Cardiac muscle cell (in vitro differentiated cells and primary cell): ENCODE data around the gene MLLT1. TPM values are rescaled to one million over a fixed set of nuclear protein-coding genes. Genes with fewer than 3 reads are reported as not detected.

Experiments used
- DNase-seq, 2 donors: peaks; one replicate each; pipeline versions ENCODE4 v3.0.0 to v3.0.0-alpha.2; 2010 to 2017; ENCODE audit warnings: low read depth in 1 of 2, low spot score in 1 of 2
- H3K27ac ChIP-seq: fragments of 200-600 bp; sonication (generic); 2 replicates; pipeline ENCODE4 v1.5.1; 2016
- H3K27me3 ChIP-seq: fragments of 200-600 bp; sonication (generic); 2 replicates; pipeline ENCODE4 v1.6.0; 2016; ENCODE audit warnings: control low read depth
- H3K36me3 ChIP-seq: fragments of 200-600 bp; sonication (generic); 2 replicates; pipeline ENCODE4 v1.5.1; 2016; ENCODE audit warnings: control low read depth
- H3K4me1 ChIP-seq: fragments of 200-600 bp; sonication (generic); 2 replicates; pipeline ENCODE4 v1.8.1; 2017; ENCODE audit warnings: low read depth, mild to moderate bottlenecking, mixed run types
- H3K4me3 ChIP-seq: fragments of 200-600 bp; sonication (generic); 2 replicates; pipeline ENCODE4 v1.5.1; 2016; ENCODE audit warnings: mild to moderate bottlenecking
- H3K9me3 ChIP-seq: fragments of 200-600 bp; sonication (generic); 2 replicates; pipeline ENCODE4 v1.5.1; 2017; ENCODE audit warnings: low read depth, mild to moderate bottlenecking, control low read depth
- polyA plus RNA-seq: library from polyadenylated mRNA; unstranded; fragments of >200 nt; fragmentation: Nextera tagmentation; extraction: Ambion mirVana; gene quantifications from 2 replicates; pipeline ENCODE4 v1.2.1, GENCODE V29; 2016
- total RNA-seq: library from RNA; depleted of rRNA; stranded (reverse); fragments of >200 nt; gene quantifications from 2 replicates; pipeline ENCODE4 v1.2.3, GENCODE V29; 2016
- TF ChIP-seq, protein P1 (sequence below): IDR thresholded peaks from 2 replicates; pipeline ENCODE4 v1.5.1; 2012; ENCODE audit warnings: low read depth, mild to moderate bottlenecking, low read length

Gene MLLT1
- total and polyA plus RNA-seq, 2 experiments from 2014 or later: 31.1 to 46.9 TPM

- Histone ChIP-seq H3K27ac (peak overlapping the region; percentile 66), H3K27me3 (no peaks in the 10 kb centered on the region), H3K4me1 (peaks cover 14% of the 10 kb centered on the region), H3K36me3 (no peaks in the 10 kb centered on the region), H3K4me3 (no peak overlapping the region), H3K9me3 (no peaks in the 10 kb centered on the region)
- no peak for DNase-seq
- TF ChIP-seq, protein P1, sequence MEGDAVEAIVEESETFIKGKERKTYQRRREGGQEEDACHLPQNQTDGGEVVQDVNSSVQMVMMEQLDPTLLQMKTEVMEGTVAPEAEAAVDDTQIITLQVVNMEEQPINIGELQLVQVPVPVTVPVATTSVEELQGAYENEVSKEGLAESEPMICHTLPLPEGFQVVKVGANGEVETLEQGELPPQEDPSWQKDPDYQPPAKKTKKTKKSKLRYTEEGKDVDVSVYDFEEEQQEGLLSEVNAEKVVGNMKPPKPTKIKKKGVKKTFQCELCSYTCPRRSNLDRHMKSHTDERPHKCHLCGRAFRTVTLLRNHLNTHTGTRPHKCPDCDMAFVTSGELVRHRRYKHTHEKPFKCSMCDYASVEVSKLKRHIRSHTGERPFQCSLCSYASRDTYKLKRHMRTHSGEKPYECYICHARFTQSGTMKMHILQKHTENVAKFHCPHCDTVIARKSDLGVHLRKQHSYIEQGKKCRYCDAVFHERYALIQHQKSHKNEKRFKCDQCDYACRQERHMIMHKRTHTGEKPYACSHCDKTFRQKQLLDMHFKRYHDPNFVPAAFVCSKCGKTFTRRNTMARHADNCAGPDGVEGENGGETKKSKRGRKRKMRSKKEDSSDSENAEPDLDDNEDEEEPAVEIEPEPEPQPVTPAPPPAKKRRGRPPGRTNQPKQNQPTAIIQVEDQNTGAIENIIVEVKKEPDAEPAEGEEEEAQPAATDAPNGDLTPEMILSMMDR: no peak
Measured at GRCh38 chr19:6253954-6254733, 25.6 kb downstream of the MLLT1 start.

- Histone ChIP-seq H3K36me3 (peaks cover 5% of the 10 kb centered on the region), H3K4me1 (peaks cover 14% of the 10 kb centered on the region), H3K9me3 (no peaks in the 10 kb centered on the region), H3K27me3 (no peaks in the 10 kb centered on the region), H3K27ac (no peak overlapping the region), H3K4me3 (no peak overlapping the region)
- no peak for DNase-seq
- TF ChIP-seq, protein P1: no peak
Measured at GRCh38 chr19:6252066-6252465, 27.7 kb downstream of the MLLT1 start.

GRCh38 chr19:6250909-6251308 lies 28.9 kb downstream of the MLLT1 start:
- TF ChIP-seq, protein P1: no peak
- Histone ChIP-seq H3K27ac (no peak overlapping the region), H3K9me3 (no peaks in the 10 kb centered on the region), H3K27me3 (no peaks in the 10 kb centered on the region), H3K36me3 (peaks cover 5% of the 10 kb centered on the region), H3K4me1 (peaks cover 14% of the 10 kb centered on the region), H3K4me3 (no peak overlapping the region)
- no peak for DNase-seq

GRCh38 chr19:6250024-6250615 lies 29.7 kb downstream of the MLLT1 start:
- no peak overlapping the region for H3K4me3 ChIP-seq
- peak in 1 of 2 donors; percentile 44 for DNase-seq
- TF ChIP-seq, protein P1: no peak
- peaks cover 14% of the 10 kb centered on the region for H3K4me1 ChIP-seq
- H3K36me3 ChIP-seq: peaks cover 5% of the 10 kb centered on the region
- no peaks in the 10 kb centered on the region for H3K27me3 ChIP-seq
- no peaks in the 10 kb centered on the region for H3K9me3 ChIP-seq
- peak overlapping the region; percentile 26 for H3K27ac ChIP-seq

DNA sequence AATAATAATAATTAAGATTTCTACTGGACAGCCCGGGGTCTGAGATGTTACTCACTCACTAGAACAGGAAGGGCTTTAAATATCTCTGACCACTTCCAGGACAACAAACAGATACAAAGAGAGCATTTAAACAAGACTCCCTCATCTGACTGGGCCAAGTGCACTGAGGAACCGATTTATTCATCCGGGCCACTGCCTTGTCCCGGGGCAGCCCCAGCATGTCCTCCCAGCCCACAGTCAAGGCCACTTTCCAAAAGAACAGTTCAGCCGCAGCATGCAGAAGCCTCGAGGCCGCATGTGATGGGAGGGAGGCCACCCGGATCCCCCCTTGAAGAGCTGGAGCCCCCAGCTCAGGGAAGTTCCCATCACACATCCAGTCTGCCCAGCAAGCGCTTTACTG lies 30.5 kb downstream of the MLLT1 start:
- Histone ChIP-seq H3K4me3 (no peak overlapping the region), H3K36me3 (peaks cover 5% of the 10 kb centered on the region)
- DNase-seq: peak in 1 of 2 donors; percentile 35

More for the DNA sequence above, 30.5 kb downstream of the MLLT1 start:
- Histone ChIP-seq H3K27me3 (no peaks in the 10 kb centered on the region), H3K4me1 (peaks cover 18% of the 10 kb centered on the region), H3K9me3 (no peaks in the 10 kb centered on the region), H3K27ac (peak overlapping the region; percentile 26)
- TF ChIP-seq, protein P1: no peak
